NCI-H774 (cell line): ENCODE results near the gene RNF38.
A peak's percentile ranks its signal among the peaks of the same experiment; 100 is the strongest.
"Not testable (repeated sequence)": the region's sequence is repeated elsewhere in the genome, so short reads cannot be mapped to it uniquely, and the experiment has no call there.

Source experiments
- DNase-seq: peaks from one replicate; lab custom pipeline; 2025; lab: John Stamatoyannopoulos, UW

Gene RNF38

DNA sequence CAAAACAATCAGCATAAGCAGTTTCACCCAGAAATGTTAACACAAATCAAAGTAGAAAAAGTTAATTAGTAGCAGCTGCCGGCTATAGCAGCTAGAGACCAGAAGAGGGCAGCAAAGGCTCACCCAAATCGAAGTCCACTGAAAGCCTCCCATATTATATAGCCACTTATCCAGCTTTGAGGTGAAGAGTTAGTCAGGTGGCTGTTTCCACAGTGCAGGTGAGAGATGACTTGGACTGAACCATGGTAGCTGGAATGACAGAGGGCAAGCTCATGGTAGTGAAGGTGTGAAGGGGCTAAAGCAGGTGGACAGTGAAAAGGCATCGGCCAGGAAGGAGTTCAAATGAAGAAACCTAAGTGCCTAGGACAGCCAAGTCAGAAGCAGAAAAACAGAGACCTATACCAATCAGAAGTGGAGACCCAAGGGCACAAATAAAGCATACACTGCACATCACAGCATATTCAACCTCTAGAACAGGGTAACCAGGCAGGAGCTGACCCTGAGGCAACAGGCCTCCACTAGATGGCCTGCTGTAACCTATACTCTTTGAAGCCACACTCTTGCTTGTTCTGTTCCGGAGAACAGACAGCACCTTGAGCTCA lies 7.2 kb upstream of the RNF38 start:
- DNase-seq, result peak; percentile 71

DNA sequence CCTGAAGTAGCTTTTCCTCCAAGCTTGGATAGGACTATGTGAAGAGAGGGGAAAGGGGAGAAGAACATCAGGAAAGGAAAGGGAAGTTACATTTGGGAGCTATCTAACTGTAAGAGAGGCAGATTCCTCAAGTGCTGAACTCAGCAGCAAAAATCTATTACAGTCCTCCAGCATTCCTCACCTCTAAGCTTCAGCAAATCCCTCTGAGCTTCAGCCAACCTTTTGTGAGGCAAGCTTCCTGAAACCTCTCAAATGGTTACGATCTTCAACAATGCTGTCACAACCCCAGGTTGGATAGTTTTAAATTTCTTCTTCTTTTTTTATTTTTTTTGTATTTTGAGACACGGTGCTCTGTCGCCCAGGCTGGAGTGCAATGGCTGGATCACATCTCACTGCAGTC lies 2.5 kb upstream of the RNF38 start:
- no peak for DNase-seq

DNA sequence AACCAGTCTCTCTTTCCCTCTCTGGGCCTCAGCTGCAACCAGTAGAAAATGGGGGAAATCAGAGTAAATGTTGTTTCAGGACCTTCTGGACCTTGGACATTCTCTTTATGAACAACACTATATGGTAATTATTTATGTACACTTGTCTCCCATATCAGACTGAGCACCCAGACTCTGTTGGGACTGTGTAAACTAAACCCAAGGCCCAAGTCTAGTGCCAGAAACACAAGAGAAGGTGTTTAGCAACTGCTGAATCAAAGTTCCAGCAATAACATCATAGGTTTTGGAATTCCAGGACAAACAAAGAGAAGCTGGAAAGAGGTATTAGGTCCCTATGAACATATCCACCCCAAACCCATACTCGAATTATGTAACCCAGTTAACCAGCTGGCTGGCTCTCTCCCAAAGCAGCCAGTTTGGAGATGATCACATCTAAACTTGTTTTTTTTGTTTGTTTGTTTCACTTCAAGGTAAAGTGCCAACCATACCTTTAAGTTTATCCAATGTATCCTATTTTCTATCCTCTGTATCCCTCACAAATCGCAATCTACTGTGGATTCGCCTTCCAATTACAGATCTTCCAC lies 1.9 kb upstream of the RNF38 start:
- no peak for DNase-seq

DNA sequence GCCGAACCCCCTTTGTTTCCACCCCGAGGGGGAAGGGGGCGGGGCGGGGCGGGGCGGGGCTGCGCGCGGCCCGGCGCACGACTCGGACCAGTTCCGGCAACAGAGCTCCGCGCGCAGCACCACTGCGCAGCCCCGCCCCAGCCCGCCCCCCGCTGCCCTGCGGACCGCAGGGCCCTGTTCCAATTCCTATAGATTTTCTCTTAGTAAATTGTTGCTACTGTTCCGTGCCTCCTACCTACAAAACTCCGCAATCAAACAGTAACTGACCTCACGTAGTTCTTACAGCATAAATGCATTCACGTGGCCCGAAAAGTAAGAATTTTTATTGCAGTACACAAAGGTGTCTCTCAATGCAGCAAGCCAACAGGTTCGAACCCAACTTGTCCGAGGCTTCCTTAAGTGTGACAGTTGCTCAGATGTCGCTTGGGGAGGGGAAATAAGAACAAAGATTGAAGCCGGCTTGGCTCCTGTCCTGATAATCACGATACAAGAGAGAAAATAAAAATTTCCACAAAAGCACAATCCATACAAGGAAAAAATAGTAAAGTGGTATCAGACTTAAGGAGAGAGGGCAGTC lies 1.2 kb upstream of the RNF38 start:
- peak; percentile 77 for DNase-seq

DNA sequence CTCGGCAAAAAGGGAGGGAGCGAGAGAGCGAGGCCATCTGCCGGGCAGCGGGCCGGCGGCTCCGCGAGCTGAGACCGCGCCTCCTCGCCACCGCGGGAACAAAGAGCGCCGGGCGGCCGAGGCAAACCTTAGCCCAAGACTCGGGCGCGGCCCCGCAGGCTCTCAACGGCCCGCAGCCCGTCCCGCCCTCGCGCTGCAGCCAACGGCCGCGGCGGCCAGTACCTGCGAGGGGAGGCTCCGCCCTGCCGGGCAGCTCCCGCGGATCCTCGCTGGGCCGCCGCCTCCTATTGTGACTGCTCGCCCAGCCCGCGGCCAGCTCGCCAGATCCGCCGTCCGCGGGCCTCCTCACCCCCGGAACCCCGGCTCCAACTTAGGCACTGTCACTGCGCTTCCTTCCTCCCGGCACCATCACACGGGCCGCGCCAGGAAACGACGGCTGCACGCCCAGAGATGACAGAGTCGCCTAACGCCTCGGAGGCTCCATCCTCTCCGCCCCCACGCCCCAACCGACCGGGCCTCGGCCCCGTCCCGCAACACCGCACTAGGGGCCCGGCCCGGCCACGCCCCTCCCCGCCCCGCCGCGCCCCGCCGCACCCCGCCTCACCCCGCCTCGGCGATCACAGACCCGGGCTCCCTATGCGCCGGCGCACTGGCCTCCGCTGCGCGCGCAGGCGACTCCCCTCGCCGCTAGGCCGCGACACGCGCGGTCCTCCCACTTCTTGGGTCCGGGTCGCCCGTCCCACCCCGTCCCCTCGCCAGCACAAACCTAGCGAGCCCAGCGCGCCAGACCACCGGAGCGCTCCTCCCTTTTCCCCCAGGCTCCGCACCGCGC lies 479 bp upstream of the RNF38 start:
- DNase-seq, result peak; percentile 86

DNA sequence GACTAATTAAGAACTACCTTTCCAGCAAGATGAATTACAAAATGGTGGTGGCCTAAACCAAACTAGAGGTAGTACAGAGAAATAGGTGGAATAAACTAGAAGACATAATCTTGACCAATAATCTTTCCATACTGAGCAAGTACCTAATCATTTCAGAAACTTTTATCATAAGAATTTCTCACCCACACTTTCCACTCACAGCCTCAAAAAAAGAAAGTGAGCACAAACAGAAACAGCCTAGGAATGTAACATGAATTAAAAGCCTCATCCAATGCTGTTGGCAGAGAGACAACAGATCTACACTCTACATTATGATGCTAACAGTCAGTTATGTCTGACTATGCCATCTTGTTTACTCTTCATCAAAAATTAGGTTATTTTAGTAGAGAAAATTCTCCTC lies 1.3 kb downstream of the RNF38 start:
- DNase-seq, result no peak

DNA sequence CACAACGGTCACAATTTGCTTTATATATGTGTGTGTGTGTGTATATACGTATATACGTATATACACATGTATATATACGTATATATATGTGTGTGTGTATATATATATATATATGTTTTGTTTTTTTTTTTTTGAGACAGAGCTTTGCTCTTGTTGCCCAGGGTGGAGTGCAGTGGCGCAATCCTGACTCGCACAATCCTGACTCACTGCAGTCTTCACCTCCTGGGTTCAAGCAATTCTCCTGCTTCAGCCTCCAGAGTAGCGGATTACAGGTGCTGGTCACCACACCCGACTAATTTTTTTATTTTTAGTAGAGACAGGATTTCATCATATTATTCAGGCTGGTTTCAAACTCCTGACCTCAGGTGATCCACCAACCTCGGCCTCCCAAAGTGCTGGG lies 3.1 kb downstream of the RNF38 start:
- no peak for DNase-seq

DNA sequence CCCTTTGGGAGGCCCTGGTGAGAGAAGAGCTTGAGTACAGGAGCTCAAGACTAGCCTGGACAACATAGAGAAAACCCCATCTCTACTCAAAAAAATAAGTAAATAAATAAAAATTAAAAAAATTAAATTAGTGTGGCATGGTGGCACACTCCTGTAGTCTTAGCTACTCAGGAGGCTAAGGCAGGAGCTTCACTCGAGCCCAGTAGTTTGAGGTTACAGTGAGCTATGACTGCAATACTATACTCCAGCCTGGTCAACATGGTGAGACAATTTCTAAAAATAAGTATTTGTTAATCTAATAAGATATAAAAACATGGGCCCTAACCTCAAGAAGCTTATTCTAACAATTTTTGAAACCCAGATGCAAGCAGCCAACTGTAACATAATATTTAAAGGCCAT lies 7.6 kb downstream of the RNF38 start:
- DNase-seq, result no peak

DNA sequence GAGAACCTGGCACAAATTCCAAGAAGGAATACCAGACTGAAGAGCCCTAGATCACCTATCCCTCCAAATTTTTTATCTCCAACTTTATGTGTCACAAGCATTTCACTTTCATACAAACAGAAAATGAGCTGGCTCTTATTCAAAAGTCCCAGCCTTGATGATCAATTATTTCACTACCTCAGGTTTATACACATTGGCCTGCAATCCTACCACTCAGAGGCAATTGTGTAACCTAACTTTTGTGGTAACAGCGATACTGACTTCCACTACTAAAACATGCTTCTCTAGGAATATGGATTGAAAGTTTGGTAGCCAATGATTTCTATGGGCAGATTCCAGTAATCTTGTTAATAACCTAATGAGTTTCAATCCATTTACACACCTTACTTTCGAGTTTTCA lies 10.5 kb downstream of the RNF38 start:
- DNase-seq, result no peak

DNA sequence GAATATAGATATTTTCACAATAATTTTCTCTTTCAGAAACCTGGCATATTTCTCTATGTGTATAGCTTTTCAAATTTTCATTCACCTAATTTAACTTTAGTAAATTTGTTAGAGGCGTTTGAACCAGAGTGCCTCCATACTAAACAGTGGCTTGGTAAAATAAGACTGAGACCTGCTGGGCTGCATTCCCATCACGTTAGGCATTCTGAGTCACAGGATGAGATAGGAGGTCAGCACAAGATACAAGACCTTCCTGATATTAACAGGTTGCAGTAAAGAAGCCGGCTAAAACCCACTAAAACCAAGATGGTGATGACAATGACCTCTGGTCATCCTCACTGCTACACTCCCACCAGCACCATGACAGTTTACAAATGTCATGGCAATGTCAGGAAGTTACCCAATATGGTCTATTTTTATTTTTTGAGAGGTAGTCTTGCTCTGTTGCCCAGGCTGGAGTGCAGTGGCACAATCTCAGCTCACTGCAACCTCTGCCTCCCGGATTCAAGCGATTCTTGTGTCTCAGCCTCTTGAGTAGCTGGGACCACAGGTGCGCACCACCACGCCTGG lies 13.6 kb downstream of the RNF38 start:
- DNase-seq, result not testable (repeated sequence)

DNA sequence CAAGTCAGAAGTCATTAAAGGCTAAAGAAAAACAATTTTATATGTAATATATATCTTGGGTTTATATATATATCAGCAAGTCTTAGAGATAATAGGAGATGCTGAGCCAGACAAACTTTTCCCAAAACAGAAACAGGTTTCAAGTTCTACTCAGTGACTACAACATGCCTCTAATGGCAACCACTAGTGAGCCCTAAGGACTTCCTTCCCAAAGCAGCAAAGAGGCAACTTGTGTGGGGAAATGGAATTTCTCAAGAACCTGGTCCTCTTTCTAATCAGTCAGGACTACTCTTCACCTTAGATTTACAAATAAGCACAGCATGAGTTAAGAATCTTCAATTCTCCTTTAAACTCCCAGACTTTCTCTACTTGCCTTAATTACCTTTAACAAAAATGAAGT lies 17.6 kb downstream of the RNF38 start:
- DNase-seq, result no peak

DNA sequence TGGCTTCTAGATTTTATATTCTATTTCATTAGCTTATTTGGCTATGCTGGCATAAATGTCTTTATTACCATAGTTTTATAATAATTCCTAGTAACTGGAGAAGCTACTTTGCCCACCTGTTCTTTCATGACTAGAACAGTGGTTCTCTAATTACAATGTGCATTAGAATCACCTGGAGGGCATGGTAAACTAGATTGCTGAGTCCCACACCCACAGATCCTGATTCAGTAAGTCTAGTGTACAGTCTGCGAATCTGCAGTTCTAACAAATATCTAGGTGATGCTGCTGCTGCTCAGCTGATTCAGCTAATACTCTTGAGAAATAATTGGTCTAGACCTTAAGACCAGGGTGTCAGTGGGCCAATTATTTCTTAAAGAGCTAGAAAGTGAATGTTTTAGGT lies 35.5 kb downstream of the RNF38 start:
- no peak for DNase-seq

DNA sequence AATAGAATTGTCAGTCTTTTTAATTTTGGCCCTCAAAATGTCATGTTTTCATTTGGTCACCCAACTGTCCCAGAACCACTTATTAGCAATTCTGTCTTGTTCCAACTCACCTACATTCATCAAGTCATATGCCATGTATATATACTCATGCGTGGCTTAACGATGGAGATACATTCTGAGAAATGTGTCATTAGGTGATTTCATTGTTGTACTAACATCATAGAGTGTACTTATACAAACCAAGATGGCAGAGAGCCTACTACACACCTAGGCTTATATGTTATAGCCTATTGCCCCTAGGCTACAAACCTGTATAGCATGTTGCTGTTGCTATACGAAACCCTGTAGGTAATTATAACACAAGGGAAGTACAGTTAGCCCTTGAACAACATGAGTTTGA lies 36.6 kb downstream of the RNF38 start:
- DNase-seq, result no peak

DNA sequence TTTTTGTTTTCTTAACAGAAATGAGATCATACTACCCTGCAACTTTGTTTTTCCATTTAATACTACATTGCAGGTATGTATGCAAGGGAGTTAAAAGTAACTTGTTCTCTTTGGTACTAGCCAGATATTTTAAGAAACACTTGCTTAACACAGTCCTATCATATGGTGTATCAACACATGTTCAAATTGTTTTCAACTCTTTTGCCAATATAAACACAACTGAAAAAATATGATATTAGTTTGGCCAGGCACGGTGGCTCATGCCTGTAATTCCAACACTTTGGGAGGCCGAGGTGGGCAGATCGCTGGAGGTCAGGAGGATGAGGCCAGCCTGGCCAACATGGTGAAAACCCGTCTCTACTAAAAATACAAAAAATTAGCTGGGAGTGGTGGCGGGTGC lies 41.6 kb downstream of the RNF38 start:
- DNase-seq, result no peak

DNA sequence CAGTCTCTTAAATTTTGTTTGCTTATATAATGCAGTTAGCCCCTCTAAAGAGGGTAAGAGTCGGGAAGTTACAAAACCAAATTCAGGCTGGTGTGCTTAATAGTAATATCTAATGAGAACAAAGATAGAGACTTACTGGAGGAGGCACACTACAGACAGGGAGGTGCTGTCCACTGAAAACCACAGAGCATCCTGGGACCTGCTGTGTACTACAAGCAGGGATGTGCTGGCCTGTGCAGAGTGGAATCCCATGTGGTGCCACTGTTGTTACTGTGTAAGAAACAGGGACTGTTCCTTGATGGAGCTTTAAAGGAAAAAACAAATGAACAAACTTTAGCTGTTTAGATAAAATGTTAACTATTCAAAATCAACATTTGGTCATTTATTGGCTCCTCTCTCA lies 42.4 kb downstream of the RNF38 start:
- no peak for DNase-seq

DNA sequence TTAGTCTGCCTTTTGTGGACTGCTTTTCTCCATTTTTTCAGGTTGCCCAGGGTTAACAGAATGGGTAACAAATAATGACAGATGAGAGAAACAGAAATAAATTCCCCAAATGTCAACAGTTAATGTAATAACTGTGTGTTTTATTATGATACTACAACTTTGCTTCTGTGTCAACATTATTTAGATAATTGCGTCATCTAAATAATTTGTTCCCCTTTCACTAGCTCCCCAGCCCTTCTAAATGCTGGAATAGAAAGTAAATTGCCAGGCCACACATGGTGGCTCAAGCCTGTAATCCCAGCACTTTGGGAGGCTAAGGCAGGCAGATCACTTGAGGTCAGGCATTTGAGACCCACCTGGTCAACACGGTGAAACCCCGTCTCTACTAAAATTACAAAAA lies 53.5 kb downstream of the RNF38 start:
- peak; percentile 76 for DNase-seq

DNA sequence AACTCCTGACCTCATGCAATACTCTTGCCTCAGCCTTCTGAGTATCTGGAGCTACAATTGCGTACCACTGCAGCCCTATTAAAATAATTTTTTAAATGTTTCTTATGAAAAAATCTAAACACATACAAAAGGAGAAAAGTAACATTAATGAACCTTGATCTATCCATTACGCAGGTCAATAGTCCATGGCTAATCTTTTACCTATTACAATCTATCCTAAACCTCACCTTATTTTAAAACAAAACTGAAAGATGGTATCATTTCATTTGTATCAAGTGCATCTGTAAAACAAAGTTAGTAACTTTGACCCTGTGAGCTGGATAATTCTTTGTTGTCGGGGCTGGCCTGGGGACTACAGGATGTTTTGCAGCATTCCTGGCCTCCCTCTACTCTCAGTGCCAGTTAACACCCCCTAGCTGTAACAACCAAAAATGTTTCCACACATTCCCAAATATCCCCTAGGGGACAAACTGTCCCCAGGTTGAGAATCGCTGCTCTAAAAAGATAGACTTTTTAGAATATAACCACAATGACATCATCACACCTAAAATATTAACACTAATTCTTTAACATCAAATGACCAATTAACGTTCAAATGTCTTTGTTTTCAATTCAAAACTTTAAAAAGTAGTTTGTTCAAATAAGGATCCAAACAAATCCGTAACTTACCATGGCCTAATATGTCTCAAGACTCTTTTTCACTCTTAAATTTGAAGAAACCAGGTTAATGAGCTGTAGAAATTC lies 54.8 kb downstream of the RNF38 start:
- DNase-seq, result no peak

DNA sequence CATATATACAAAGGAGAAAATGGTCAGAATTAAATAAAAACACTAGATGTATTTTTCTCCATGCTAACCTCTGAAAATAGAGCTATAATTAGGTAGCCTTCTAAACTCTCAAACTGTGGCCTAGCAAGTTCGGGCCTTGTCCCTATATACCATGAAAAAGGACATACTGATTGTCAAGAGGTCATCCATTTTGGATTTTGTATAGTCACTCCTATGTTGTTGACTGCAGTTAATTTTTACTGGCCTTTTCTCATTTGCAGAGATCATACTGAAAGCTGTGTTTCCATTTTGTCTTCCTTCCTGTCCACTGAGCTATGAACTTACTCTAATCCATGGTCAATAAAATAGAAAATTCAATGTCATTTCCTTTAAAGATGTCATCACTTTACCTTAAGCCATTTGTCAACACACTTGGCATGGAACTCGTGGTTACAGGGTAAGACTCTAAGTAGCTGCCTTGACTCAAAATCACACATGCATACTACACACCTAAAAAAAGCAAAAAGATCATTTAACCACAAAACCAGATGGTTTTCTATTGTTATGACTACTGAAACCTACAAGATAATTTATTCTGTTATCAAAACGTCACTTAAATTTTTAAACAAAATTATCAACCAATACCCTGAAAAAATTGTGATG lies 58.0 kb downstream of the RNF38 start:
- DNase-seq, result no peak

DNA sequence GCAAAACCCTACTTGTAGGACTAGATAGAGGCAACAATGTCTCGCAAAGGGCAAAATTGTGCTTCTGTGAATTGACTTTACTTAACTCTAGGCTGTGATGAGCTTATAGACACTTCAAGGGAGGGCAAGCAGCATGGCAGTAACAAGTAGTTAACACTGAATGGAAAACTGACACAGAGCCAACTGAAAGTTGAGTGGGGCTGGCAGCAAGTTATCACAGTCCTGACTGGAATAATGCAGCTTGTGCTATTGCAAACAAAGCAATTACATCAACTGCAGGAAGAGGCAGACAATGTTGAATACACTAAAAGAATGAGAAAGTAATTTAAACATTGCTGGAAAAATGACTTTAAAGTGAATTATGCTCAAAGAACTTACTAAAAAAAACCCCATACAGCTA lies 62.2 kb downstream of the RNF38 start:
- DNase-seq, result peak; percentile 29

DNA sequence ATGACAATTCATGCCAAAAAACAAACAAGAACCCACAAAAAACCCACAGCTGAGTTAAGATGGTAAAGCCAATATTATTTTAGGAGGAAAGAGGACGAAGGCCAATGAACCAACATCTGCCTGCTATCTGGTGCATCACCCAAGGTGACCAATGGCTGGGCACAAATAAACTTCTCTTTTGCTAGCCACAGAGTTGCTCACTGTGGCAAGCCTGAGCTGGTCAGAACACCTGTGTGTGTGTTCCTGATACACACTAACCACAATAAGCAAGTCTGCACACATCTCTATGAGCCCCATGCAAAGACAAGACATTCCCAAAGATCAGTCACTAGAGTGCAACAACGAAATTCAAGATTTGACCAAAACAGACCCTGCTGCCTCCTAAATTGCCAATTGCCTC lies 63.1 kb downstream of the RNF38 start:
- DNase-seq, result no peak

DNA sequence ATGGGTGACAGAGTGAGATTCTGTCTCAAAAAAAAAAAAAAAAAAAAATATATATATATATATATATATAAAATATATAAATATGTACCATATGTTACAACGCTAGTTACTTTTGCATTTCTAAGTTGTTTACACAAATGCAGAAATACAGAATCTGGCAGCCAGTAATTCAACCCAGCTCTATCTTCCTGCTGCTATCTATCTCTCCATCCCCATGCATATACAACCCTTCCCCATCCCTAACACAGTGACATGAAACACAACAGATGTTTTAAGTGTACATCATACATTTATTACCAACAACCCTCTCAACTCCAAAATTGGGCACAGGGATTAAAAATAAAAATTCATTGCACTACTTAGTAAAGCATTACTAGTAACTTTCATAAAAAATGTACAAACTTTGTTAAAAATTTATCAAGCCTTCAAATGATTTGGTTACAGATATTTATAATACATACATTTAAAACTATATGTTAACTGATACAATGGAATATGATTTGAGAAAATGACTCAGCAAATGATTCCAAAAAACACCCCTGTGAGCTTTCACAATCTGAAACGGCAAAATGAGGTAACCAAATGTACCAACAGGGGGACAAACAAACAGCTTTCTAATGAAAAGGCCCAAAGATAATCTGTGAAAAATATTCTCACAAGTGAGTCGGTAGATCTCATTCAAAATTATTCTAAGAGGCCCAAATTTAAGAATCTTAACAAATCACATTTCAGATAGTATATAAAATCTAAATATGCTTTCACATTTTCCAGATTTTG lies 63.8 kb downstream of the RNF38 start:
- no peak for DNase-seq
